HG03135 (cell line): ENCODE data around the gene STYX.

Experiments used
- ATAC-seq: cut with Tn5 transposase; IDR thresholded peaks from one replicate; pipeline ENCODE4 v1.9.1; 2021; ENCODE audit warnings: mild to moderate bottlenecking, moderate library complexity; ENCODE audit not compliant: unreplicated experiment

The STYX gene

DNA sequence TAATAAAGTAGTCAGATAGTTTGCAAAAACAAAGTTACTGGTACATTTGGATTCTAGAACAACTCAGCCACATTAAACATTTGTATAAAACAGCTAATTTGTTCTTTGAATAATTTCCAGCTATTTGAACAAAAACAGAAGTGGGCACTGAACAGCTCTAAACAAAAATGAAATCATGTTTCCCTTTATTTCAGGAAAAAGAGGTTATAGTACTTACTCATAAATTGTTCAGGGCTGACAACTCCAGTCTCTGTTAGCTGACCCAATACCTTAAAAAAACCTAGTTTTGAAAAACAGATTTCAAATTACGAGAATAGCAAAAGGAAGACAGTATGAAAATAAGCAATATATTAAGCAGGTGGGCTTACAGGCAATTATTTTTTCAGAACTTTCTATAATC lies 53.2 kb downstream of the STYX start:
- ATAC-seq = no peak

DNA sequence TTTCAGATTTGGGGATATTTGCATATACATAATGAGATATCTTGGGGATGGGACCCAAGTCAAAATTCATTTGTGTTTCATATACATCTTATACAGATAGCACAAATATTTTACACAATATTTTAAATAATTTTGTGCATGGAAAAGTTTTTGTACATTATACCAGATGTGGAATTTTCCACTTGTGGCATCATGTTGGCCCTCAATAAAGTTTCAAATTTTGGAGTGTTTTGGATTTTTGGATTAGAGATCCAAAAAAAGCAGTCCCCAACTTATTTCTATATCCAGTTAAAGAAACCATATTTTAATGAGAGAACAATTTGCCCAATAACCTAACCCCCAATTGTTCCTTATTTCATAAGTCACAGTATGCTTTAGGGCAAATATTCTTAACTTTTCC lies 56.9 kb downstream of the STYX start:
- no peak for ATAC-seq

DNA sequence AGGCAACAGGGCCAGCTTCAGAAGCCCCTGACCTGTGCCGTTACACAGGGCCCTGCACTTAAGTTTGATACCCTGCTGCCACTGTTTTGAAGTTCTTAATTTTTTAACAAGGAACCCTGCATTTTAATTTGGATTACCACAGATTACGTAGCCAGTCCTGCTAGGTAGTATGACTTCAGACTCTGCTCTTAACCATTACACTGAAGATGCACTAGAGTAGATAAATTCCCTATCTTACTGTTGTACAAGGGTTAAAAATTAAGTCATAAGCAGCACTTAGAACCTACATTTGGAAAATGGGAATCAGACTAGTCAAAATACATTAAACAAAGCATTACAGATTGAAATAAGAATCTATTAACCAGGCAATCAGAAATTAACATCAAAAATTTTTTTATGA lies 59.2 kb downstream of the STYX start:
- ATAC-seq = no peak

DNA sequence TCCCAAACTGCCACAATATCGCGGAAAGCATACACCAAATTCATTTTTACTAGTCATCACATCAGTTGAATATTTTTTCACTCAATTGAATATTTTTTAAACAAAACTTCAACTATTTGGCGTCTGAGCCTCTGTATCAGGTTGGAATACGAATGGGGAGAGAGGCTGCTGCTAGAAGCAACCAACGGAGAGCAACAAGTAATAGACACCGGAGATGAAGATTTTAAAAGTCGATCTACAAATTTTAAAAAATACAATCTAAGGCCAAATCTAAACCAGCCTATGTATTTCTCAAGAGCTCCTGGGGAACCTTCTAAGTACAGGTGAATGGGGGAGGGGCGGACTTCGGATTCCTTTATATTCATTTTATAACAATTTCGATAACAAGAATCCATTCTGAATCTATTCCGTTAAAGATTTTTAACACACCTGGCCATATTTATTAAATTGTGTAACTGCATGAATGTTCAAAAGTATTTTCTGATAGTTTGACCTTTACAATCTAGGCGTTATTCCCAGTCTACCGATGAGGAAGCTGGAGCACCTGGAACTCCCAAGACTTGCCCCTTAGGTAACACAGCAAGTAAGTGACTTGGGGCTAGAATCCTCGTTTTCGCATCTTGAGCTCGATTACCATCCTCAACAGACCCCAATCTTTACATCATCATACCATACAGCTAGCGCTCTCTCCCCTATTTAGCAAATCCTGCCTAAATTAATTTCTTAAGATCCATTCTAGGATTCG lies 60.2 kb downstream of the STYX start:
- no peak for ATAC-seq

DNA sequence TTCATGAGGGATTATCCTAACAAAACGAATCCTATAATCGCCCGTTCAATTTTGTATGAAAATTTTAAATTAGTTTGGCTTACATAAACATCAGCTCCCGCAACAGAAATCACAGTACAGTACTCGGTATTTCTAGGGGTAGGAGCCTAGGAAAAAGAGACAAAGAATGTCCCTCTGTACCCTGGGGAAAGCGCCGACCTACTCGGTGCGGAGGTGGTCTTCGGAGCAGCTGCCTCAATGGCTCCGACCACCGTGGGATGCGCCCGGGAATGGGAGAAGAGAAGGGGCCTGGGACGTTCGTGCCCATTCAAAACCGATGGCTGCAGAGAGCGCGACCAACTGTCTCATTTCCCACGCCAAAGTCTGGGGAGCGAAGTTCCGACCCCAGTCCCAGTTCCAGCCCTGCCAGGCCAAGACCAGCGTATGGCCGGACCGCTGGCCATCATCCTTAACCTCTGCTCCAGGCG lies 60.8 kb downstream of the STYX start:
- peak; percentile 28 for ATAC-seq

DNA sequence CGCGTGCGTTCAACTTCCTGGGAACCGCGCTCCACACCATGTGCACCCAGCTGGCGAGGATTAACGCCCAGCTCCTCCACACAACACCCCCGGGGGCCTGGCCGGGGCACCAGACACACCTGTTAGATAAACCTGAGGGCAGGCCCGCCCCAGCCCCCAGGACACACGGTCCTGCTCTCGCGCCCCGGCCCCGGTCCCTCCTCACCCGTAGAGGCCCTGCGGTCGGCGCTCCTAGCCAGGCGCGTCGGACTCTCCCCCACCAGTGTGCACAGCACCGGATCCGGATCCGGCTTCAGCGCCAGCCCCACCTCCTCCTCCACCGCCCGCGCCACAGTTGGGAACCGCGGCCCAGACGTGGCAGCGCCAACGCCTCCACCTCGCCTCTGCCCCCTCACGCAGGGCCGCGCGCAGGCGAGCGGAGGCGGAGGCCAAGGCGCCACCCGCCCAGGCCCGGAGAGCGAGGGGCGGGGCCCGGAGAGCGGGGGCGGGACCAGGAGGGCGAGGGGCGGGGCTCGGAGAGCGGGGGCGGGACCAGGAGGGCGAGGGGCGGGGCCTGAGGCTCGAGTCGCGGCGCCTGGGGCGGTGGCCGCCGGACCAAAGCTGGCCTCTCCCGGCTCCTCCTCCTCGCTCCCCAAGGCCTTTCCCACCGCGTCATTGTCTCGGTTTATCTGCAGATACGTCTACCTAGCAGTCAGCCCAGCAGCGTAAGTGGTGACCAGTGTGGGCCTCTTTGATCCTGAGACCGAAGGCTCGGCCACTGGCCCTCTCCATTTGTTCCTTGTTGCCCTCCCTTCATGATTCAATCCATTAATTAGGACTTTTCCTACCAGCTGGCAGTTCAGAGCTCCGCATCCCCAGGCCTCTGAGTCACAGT lies 61.5 kb downstream of the STYX start, which contains the start of gene GNPNAT1:
Gene GNPNAT1 (minus strand): TSS at position 385 of the 874 bp plus-strand sequence. CDS start 6,957 bp downstream, outside the sequence.
- ATAC-seq = peak; percentile 92

DNA sequence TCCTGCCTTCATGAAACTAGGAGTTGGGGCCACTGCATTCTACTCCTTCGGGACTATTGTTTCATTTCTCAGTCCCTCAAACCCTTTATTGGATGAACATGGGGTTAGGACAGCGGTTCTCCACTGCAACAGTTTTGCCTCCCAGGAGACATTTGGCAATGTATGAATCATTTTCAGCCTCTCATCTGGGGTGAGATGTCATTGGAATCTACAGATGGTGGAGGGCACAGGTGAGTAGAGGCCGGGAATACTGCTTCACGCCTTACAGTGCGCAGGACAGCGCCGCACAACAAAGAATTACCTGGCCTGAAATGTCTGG lies 62.1 kb downstream of the STYX start:
- no peak for ATAC-seq

DNA sequence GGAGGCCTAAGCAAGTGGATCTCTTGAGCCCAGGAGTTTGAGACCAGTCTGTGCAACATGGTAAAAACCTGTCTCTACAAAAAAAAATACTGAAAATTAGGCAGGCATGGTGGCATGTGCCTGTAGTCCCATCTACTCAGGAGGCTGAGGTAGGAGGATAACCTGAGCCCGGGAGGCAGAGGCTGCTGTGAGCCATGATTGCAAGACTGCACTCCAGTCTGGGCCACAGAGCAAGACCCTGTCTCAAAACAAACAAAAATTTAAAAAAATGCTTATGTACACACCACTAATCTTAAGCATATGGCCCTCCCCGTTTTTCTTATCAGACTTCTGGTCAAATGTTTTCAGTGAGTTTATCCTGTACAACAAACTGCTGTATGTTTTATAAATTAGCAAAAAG lies 63.1 kb downstream of the STYX start:
- no peak for ATAC-seq

DNA sequence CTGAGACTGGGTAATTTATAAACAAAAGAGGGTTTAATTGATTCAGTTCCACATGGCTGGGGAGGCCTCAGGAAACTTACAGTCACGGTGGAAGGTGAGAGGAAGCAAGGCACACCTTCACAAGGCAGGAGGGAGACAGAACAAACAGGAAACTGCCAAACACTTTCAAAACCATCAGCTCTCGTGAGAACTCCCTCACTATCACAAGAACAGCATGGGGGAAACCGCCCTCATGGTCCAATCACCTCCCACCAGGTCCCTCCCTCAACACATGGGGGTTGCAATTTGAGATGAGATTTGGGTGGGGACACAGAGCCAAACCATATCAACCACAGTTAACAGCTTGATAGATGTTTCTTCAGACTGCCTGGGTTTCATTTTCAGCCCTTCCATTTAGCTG lies 67.7 kb downstream of the STYX start:
- ATAC-seq = no peak

DNA sequence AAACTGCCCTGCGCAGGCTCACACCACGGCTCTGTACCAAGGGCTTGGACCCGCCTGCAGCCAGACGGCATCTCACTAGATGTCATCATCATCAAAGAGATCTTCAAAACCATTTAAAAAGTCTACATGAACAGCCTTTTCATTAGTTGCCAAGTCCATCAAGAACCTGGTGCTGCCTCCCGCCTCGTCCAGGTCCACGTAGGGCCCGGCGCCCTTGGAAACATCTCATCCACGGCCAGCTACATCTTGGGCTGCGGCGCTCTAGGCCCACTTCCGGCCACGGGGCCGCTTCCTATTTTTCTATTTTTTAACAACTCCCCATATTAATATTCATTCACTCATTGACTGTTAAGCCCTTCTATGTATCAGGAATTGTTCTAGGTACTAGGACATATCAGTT lies 68.9 kb downstream of the STYX start:
- no peak for ATAC-seq

DNA sequence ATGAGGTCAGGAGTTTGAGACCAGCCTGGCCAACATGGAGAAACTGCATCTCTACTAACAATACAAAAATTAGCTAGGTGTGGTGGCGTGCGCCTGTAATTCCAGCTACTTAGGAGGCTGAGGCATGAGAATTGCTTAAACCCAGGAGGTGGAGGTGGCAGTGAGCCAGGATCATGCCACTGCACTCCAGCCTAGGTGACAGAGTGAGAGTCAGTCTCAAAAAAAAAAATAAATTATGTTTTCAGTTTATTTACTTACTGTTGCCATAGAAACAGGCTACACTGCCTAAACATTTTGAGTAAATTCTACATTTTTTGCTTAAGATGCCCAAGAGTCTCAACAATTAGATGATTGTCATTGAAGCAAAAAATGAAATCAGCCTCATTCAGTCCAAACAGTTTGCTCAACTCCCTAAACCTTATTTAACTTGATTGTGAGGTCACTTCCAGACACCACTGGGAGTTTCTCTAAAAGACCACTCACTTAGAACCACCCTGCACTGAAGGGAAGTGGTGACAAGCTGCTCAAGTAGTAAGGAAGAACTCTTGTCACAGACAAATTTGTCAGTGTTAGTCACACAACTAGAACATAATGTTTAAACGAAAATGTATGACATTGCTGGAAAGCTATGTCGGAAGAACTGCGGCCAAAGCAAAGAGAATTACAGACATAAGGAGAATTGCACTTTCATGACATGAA lies 71.2 kb downstream of the STYX start:
- ATAC-seq = no peak

DNA sequence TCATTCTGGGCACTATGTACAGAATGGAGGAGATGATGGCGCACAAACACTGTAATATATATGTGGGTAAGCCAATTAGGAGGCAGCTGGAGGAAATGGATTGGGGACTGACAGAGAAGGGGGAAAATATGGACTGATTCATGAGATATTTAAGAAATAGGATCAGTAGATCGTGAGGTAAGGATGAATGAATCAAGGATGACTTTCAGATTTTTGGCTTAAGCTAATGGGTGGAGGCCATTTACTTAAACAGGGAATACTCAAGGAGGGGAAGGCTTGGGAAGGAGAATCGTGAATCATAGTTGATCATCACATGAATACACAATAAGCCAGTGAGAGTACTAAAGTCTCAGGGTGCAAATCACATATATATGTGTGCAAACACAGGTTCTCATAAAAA lies 72.6 kb downstream of the STYX start:
- no peak for ATAC-seq

DNA sequence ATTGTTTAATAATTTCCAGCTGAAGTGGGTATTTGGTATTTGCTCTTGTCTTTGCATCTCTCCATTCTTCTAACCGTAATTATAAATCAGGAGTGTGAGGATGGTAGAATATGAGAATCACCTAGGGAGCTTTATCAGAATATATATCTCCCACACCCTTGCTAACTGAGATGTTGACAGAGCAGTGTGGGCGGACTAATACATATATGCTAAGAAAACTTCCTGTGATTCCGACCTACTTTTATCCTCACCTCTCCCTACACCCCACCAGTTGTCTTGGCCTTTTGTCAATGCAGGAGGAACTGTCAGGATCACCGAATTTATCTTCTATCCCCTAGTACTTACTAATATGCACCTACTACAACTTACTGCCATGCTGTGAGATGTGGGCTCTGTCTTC lies 76.1 kb downstream of the STYX start:
- ATAC-seq = no peak

DNA sequence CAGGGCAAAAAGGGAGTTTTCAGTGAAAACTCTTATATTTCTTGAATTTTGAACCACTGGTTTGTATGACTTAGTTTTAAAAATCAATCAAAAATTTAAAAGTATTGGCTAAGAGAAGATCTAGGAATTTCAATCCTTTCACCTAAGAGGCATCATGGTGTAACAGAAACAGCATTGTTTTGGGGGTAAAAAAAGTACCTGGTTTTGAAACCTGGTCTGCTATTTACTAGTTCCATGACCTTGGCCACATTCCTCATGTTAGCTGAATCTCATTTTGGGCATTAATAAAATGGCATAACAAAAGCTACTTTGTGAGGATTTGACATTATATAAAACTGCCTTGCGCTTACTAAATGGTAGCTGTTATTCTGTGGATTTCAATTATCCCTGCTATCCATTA lies 78.1 kb downstream of the STYX start:
- no peak for ATAC-seq

DNA sequence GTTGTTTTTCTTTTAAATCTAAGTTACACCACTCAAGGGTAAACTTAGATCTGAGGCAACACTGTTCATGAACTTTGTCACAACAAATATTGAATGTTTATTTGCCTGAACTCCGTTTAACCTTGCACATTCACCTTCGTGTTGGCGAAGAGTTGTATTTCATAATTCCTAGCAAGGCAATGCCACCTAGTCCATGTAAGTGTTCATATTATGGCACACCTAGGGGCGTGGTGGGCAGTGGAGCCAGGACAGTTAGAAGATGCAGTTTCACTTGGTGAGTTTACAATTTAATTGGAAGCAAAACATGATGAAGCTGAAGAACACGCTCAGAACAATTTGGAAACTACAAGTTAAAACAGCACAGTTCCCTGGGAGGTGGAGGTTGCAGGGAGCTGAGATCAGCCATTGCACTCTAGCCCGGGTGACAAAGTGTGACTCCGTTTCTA lies 91.9 kb downstream of the STYX start:
- no peak for ATAC-seq

DNA sequence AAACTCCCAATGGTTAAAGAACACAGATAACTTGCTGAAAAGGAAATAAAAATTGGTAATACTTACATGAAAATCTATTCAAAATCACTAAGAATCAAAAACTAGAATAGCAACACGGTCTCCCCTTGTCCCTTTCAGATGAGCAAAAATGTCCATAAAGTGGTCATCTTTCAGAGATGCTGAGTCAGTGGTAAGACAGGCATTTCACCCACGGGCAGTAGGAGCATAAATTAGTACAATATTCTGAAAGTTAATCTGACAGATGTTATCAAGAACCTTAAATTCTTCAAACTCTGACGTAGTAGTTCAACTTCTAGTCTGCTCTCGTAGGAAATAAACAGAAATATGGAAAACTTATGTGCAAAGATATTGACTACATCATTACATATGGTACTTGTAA lies 94.5 kb downstream of the STYX start:
- no peak for ATAC-seq
